HK-2 (cell line): ENCODE results near the gene CCDC24.

ENCODE experiments used
- DNase-seq: peaks from one replicate; pipeline ENCODE4 v3.0.0-alpha.2; 2018; ENCODE audit not compliant: unreplicated experiment

Gene CCDC24

GRCh38 chr1:44024031-44024902 is 32.9 kb downstream of the CCDC24 start:
- no peak for DNase-seq

GRCh38 chr1:44024903-44025525 is 33.6 kb downstream of the CCDC24 start:
- DNase-seq: no peak

- DNase-seq: no peak
Observed at GRCh38 chr1:44025816-44026215, 34.4 kb downstream of the CCDC24 start.

- no peak for DNase-seq
Observed at GRCh38 chr1:44027320-44027719, 35.9 kb downstream of the CCDC24 start.

- no peak for DNase-seq
Observed at GRCh38 chr1:44029260-44029910, 38.0 kb downstream of the CCDC24 start.

GRCh38 chr1:44029911-44030604 is 38.7 kb downstream of the CCDC24 start:
- DNase-seq: peak; percentile 81

- no peak for DNase-seq
Observed at GRCh38 chr1:44030605-44031251, 39.3 kb downstream of the CCDC24 start.

- DNase-seq: no peak
Observed at GRCh38 chr1:44031252-44032169, 40.1 kb downstream of the CCDC24 start, which contains the start of gene SLC6A9. Gene SLC6A9 (minus strand): TSS chr1:44031462. CDS start chr1:44024277, 7,185 bp downstream.

GRCh38 chr1:44032170-44032790 is 40.9 kb downstream of the CCDC24 start:
- no peak for DNase-seq

GRCh38 chr1:44033041-44033575 is 41.7 kb downstream of the CCDC24 start:
- DNase-seq: no peak

GRCh38 chr1:44033756-44034155 is 42.4 kb downstream of the CCDC24 start:
- no peak for DNase-seq

- DNase-seq: no peak
Observed at GRCh38 chr1:44034423-44034822, 43.0 kb downstream of the CCDC24 start.

- DNase-seq: no peak
Observed at GRCh38 chr1:44034976-44035716, 43.7 kb downstream of the CCDC24 start.

- no peak for DNase-seq
Observed at GRCh38 chr1:44035726-44036408, 44.5 kb downstream of the CCDC24 start.

GRCh38 chr1:44036409-44037139 is 45.2 kb downstream of the CCDC24 start:
- DNase-seq: peak; percentile 64

GRCh38 chr1:44037154-44037553 is 45.8 kb downstream of the CCDC24 start:
- DNase-seq: no peak

- DNase-seq: no peak
Observed at GRCh38 chr1:44038876-44039657, 47.7 kb downstream of the CCDC24 start.
